Liver (tissue), 9 donors: ENCODE measurements around the gene FANK1. TPM values are rescaled to one million over a fixed set of nuclear protein-coding genes. Genes with fewer than 3 reads are reported as not detected.

ENCODE experiments used
- DNase-seq: peaks from one replicate; pipeline ENCODE4 v3.0.0-alpha.2; 2017; ENCODE audit warnings: low spot score
- H3K27ac ChIP-seq, 2 donors: one replicate each; pipeline ENCODE4 v1.7.0; 2013; ENCODE audit warnings: inconsistent platforms in 2 of 2, low read length in 2 of 2, control low read depth in 1 of 2, low read depth in 1 of 2, mild to moderate bottlenecking in 1 of 2
- H3K27me3 ChIP-seq, 4 donors: one replicate each; pipeline versions ENCODE4 v1.6.1 to v1.7.0; 2013; ENCODE audit warnings: low read length in 3 of 4, inconsistent platforms in 1 of 4, mild to moderate bottlenecking in 1 of 4, moderate library complexity in 1 of 4; ENCODE audit not compliant: control insufficient read depth in 4 of 4, insufficient read depth in 4 of 4
- H3K36me3 ChIP-seq, 4 donors: one replicate each; pipeline versions ENCODE4 v1.6.1 to v1.7.0; 2013; ENCODE audit warnings: low read length in 3 of 4, mild to moderate bottlenecking in 3 of 4, low read depth in 1 of 4, moderate library complexity in 1 of 4; ENCODE audit not compliant: control insufficient read depth in 4 of 4, insufficient read depth in 3 of 4
- H3K4me1 ChIP-seq, 4 donors: one replicate each; pipeline versions ENCODE4 v1.6.1 to v1.7.0; 2013; ENCODE audit warnings: low read length in 3 of 4, mild to moderate bottlenecking in 3 of 4, moderate library complexity in 1 of 4; ENCODE audit not compliant: control insufficient read depth in 4 of 4, insufficient read depth in 4 of 4
- H3K4me3 ChIP-seq, 3 donors: one replicate each; pipeline versions ENCODE4 v1.6.1 to v1.7.0; 2013; ENCODE audit warnings: low read length in 3 of 3, control low read depth in 1 of 3, low read depth in 1 of 3, mild to moderate bottlenecking in 1 of 3
- H3K9ac ChIP-seq, 2 donors: one replicate each; pipeline ENCODE4 v1.7.0; 2013; ENCODE audit warnings: low read length in 2 of 2, mild to moderate bottlenecking in 2 of 2, moderate library complexity in 2 of 2, control low read depth in 1 of 2, low read depth in 1 of 2
- H3K9me3 ChIP-seq, 4 donors: one replicate each; pipeline versions ENCODE4 v1.6.1 to v1.7.0; 2013; ENCODE audit warnings: low read length in 3 of 4; ENCODE audit not compliant: control insufficient read depth in 4 of 4
- EGR1 ChIP-seq, 2 donors: IDR thresholded peaks; 2 replicates each; pipeline ENCODE4 v1.6.1; 2016 to 2018; ENCODE audit warnings: antibody characterized with exemption in 2 of 2, low read depth in 2 of 2
- FOXA1 ChIP-seq: IDR thresholded peaks from 2 replicates; pipeline ENCODE4 v1.6.1; 2016; ENCODE audit warnings: antibody characterized with exemption
- FOXA2 ChIP-seq: IDR thresholded peaks from 2 replicates; pipeline ENCODE4 v1.6.1; 2016; ENCODE audit warnings: antibody characterized with exemption
- GABPA ChIP-seq, 2 donors: IDR thresholded peaks in 1 of 2; conservative IDR thresholded peaks in 1 of 2; 2 replicates each; pipeline ENCODE4 v1.6.1; 2016; ENCODE audit warnings: antibody characterized with exemption in 2 of 2, mild to moderate bottlenecking in 1 of 2, moderate library complexity in 1 of 2
- HNF4A ChIP-seq, 2 donors: conservative IDR thresholded peaks; 2 replicates each; pipeline ENCODE4 v1.6.1; 2016; ENCODE audit warnings: antibody characterized with exemption in 2 of 2, mild to moderate bottlenecking in 2 of 2
- HNF4G ChIP-seq: IDR thresholded peaks from 2 replicates; pipeline ENCODE4 v1.6.1; 2016; ENCODE audit warnings: antibody characterized with exemption
- JUND ChIP-seq, 2 donors: IDR thresholded peaks; 2 replicates each; pipeline ENCODE4 v1.6.1; 2016; ENCODE audit warnings: antibody characterized with exemption in 2 of 2
- NR2F2 ChIP-seq: IDR thresholded peaks from 2 replicates; pipeline ENCODE4 v1.6.1; 2016; ENCODE audit warnings: antibody characterized with exemption
- RAD21 ChIP-seq, 2 donors: IDR thresholded peaks; 2 replicates each; pipeline ENCODE4 v1.6.1; 2016; ENCODE audit warnings: antibody characterized with exemption in 2 of 2, mild to moderate bottlenecking in 2 of 2
- RXRA ChIP-seq, 2 donors: IDR thresholded peaks; 2 replicates each; pipeline ENCODE4 v1.6.1; 2017 to 2018; ENCODE audit warnings: antibody characterized with exemption in 2 of 2, mild to moderate bottlenecking in 1 of 2
- SP1 ChIP-seq: IDR thresholded peaks from 2 replicates; pipeline ENCODE4 v1.6.1; 2018; ENCODE audit warnings: antibody characterized with exemption, mild to moderate bottlenecking
- TAF1 ChIP-seq: conservative IDR thresholded peaks from 2 replicates; pipeline ENCODE4 v1.6.1; 2016; ENCODE audit warnings: antibody characterized with exemption, mild to moderate bottlenecking
- YY1 ChIP-seq: IDR thresholded peaks from 2 replicates; pipeline ENCODE4 v1.6.1; 2016; ENCODE audit warnings: antibody characterized with exemption, mild to moderate bottlenecking
- WGBS: extraction: QIAGEN DNeasy Blood & Tissue Kit; methylation state at CpG from one replicate; pipeline ENCODE4 v1.1.7; 2013; 5-methylcytosine and 5-hydroxymethylcytosine counted together
- polyA plus RNA-seq, 2 donors: library from polyadenylated mRNA; stranded (reverse) in 1 of 2; unstranded in 1 of 2; fragments of 200-250 nt in 1 of 2; fragments of >200 nt in 1 of 2; fragmentation: Nextera tagmentation in 1 of 2; extraction: Ambion mirVana in 1 of 2; gene quantifications; one replicate each; pipeline versions ENCODE4 v1.2.1 to v1.2.3, GENCODE V29; 2013 to 2015
- total RNA-seq, 2 donors: library from RNA; depleted of rRNA; stranded (reverse); fragments of >200 nt; gene quantifications; one replicate each; pipeline ENCODE4 v1.2.3, GENCODE V29; 2014
- TF ChIP-seq, protein P1 (sequence below): fragments of 150-350 bp; IDR thresholded peaks from 2 replicates; pipeline ENCODE4 v1.5.1; 2017; ENCODE audit warnings: improper control_type of control experiment, low read depth, low read length; ENCODE audit not compliant: missing input control
- TF ChIP-seq, protein P2 (sequence below): IDR thresholded peaks from 2 replicates; pipeline ENCODE4 v1.6.1; 2016; ENCODE audit warnings: antibody characterized with exemption, mild to moderate bottlenecking
- TF ChIP-seq, protein P3 (sequence below): IDR thresholded peaks from 2 replicates; pipeline ENCODE4 v1.6.1; 2016; ENCODE audit warnings: antibody characterized with exemption
- TF ChIP-seq, protein P4 (sequence below): IDR thresholded peaks from 2 replicates; pipeline ENCODE4 v1.6.1; 2016; ENCODE audit warnings: antibody characterized with exemption
- TF ChIP-seq, protein P5 (sequence below): IDR thresholded peaks from 2 replicates; pipeline ENCODE4 v1.6.1; 2016; ENCODE audit warnings: antibody characterized with exemption
- donor health status: healthy.
- donor health status: healthy.
- donor health status: healthy.
- donor health status: healthy.
- donor health status: healthy.

FANK1 gene
- total and polyA plus RNA-seq, 4 donors = 0.28 TPM; not detected in 3

DNA sequence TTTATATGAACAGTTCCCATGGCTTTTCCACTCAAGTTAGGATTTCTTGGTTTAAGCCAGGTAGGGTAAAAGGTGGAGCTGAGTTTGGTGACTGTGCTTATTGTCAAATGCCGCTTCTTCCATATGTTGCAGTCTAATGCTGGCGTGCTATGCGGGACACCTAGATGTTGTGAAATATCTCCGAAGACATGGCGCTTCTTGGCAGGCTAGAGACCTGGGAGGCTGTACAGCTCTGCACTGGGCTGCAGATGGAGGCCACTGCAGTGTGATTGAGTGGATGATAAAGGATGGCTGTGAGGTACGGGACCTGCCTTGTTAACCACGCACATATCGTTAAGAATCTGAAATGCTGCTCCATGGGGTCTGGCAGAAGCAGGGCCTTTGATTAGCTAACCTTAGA lies 108.4 kb downstream of the FANK1 start:
- Histone ChIP-seq H3K4me1 (peaks cover 0 to 2% (median 0%) of the 10 kb centered on the region in 4 donors), H3K27ac (no peak overlapping the region)
- WGBS = 80% methylated on average over 8 of the region's 8 CpGs

More for the DNA sequence above, 108.4 kb downstream of the FANK1 start:
- H3K9ac ChIP-seq = no peak overlapping the region
- H3K36me3 ChIP-seq = no peaks in the 10 kb centered on the region
- peaks cover 0 to 3% (median 0%) of the 10 kb centered on the region in 4 donors for H3K27me3 ChIP-seq
- H3K9me3 ChIP-seq = no peaks in the 10 kb centered on the region
- TF ChIP-seq HNF4A (conservative IDR thresholded peaks at IDR 0.05) (no peak), TAF1 (no peak), RXRA (IDR thresholded peaks at IDR 0.05) (no peak), EGR1 (IDR thresholded peaks at IDR 0.05; ENCODE audit: low read depth in 2 of 2) (no peak), SP1 (no peak), RAD21 (IDR thresholded peaks at IDR 0.05) (no peak), JUND (IDR thresholded peaks at IDR 0.05) (no peak), GABPA (IDR thresholded peaks at IDR 0.05 in 1 of 2, conservative IDR thresholded peaks at IDR 0.05 in 1 of 2) (no peak), FOXA1 (no peak), NR2F2 (no peak), FOXA2 (no peak), YY1 (no peak), HNF4G (no peak)
- TF ChIP-seq, protein P1, sequence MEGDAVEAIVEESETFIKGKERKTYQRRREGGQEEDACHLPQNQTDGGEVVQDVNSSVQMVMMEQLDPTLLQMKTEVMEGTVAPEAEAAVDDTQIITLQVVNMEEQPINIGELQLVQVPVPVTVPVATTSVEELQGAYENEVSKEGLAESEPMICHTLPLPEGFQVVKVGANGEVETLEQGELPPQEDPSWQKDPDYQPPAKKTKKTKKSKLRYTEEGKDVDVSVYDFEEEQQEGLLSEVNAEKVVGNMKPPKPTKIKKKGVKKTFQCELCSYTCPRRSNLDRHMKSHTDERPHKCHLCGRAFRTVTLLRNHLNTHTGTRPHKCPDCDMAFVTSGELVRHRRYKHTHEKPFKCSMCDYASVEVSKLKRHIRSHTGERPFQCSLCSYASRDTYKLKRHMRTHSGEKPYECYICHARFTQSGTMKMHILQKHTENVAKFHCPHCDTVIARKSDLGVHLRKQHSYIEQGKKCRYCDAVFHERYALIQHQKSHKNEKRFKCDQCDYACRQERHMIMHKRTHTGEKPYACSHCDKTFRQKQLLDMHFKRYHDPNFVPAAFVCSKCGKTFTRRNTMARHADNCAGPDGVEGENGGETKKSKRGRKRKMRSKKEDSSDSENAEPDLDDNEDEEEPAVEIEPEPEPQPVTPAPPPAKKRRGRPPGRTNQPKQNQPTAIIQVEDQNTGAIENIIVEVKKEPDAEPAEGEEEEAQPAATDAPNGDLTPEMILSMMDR = no peak
- TF ChIP-seq, protein P2, sequence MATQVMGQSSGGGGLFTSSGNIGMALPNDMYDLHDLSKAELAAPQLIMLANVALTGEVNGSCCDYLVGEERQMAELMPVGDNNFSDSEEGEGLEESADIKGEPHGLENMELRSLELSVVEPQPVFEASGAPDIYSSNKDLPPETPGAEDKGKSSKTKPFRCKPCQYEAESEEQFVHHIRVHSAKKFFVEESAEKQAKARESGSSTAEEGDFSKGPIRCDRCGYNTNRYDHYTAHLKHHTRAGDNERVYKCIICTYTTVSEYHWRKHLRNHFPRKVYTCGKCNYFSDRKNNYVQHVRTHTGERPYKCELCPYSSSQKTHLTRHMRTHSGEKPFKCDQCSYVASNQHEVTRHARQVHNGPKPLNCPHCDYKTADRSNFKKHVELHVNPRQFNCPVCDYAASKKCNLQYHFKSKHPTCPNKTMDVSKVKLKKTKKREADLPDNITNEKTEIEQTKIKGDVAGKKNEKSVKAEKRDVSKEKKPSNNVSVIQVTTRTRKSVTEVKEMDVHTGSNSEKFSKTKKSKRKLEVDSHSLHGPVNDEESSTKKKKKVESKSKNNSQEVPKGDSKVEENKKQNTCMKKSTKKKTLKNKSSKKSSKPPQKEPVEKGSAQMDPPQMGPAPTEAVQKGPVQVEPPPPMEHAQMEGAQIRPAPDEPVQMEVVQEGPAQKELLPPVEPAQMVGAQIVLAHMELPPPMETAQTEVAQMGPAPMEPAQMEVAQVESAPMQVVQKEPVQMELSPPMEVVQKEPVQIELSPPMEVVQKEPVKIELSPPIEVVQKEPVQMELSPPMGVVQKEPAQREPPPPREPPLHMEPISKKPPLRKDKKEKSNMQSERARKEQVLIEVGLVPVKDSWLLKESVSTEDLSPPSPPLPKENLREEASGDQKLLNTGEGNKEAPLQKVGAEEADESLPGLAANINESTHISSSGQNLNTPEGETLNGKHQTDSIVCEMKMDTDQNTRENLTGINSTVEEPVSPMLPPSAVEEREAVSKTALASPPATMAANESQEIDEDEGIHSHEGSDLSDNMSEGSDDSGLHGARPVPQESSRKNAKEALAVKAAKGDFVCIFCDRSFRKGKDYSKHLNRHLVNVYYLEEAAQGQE = no peak
- TF ChIP-seq, protein P3, sequence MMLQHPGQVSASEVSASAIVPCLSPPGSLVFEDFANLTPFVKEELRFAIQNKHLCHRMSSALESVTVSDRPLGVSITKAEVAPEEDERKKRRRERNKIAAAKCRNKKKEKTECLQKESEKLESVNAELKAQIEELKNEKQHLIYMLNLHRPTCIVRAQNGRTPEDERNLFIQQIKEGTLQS = no peak
- TF ChIP-seq, protein P4, sequence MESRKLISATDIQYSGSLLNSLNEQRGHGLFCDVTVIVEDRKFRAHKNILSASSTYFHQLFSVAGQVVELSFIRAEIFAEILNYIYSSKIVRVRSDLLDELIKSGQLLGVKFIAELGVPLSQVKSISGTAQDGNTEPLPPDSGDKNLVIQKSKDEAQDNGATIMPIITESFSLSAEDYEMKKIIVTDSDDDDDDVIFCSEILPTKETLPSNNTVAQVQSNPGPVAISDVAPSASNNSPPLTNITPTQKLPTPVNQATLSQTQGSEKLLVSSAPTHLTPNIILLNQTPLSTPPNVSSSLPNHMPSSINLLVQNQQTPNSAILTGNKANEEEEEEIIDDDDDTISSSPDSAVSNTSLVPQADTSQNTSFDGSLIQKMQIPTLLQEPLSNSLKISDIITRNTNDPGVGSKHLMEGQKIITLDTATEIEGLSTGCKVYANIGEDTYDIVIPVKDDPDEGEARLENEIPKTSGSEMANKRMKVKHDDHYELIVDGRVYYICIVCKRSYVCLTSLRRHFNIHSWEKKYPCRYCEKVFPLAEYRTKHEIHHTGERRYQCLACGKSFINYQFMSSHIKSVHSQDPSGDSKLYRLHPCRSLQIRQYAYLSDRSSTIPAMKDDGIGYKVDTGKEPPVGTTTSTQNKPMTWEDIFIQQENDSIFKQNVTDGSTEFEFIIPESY = no peak
- TF ChIP-seq, protein P5, sequence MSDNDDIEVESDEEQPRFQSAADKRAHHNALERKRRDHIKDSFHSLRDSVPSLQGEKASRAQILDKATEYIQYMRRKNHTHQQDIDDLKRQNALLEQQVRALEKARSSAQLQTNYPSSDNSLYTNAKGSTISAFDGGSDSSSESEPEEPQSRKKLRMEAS = no peak
- H3K4me3 ChIP-seq = no peak overlapping the region
- no peak for DNase-seq
